Pancreas (tissue), 10 donors: ENCODE data around the gene MAP1LC3B. TPM values are rescaled to one million over a fixed set of nuclear protein-coding genes. Genes with fewer than 3 reads are reported as not detected.
A peak's percentile ranks its signal among the peaks of the same experiment; 100 is the strongest.

Experiments
- ATAC-seq, 4 donors: fragments of 200-7000 bp; cut with Tn5 transposase; one replicate each; pipeline versions ENCODE4 v1.8.0 to v1.9.1; 2020; ENCODE audit warnings: mild to moderate bottlenecking in 4 of 4, moderate library complexity in 4 of 4
- DNase-seq, 6 donors: peaks; one replicate each; pipeline ENCODE4 v3.0.0-alpha.2; 2020
- FAIRE-seq: peaks from 2 replicates; lab custom pipeline; 2012; peaks lifted over from hg19 to GRCh38; lab: Jason Lieb, UNC
- H3K27ac ChIP-seq, 4 donors: fragments of 200-600 bp; sonication (generic); 1 replicate in 3 of 4; 2 replicates in 1 of 4; pipeline versions ENCODE4 v1.5.0 to v1.8.0; 2020
- H3K27me3 ChIP-seq, 4 donors: fragments of 200-600 bp; one replicate each; pipeline ENCODE4 v1.8.0; 2021
- H3K36me3 ChIP-seq, 3 donors: fragments of 200-600 bp; sonication (generic) in 1 of 3; one replicate each; pipeline versions ENCODE4 v1.5.0 to v1.8.0; 2020 to 2021
- H3K4me1 ChIP-seq, 3 donors: fragments of 200-600 bp; one replicate each; pipeline ENCODE4 v1.8.0; 2021
- H3K4me3 ChIP-seq, 4 donors: fragments of 200-600 bp; sonication (generic) in 2 of 4; one replicate each; pipeline versions ENCODE4 v1.5.0 to v1.8.0; 2020 to 2021
- H3K9me3 ChIP-seq, 4 donors: fragments of 200-600 bp; one replicate each; pipeline ENCODE4 v1.8.0; 2021
- WGBS, 2 donors: extraction: QIAGEN DNeasy Blood & Tissue Kit; methylation state at CpG; one replicate each; pipeline ENCODE4 v1.1.7; 2013; 5-methylcytosine and 5-hydroxymethylcytosine counted together
- intact Hi-C, 3 donors: fragments of 100-400 bp; cut with DNase I; formaldehyde crosslinking; loops; one replicate each; pipeline versions ENCODE4 v1.11.1 to v1.14.2; 2022
- polyA plus RNA-seq, 2 donors: library from polyadenylated mRNA; stranded (reverse); fragments of 200-250 nt; gene quantifications; one replicate each; pipeline ENCODE4 v1.2.3, GENCODE V29; 2013
- total RNA-seq, 6 donors: library from RNA; stranded (reverse); fragmentation: NEBNext Ultra II Directional in 4 of 6; extraction: Animal tissue kit (Norgen Biotek cat#: 25700) in 4 of 6; gene quantifications; one replicate each; pipeline versions ENCODE4 v1.2.1 to v1.2.4, GENCODE V29; 2021 to 2023
- TF ChIP-seq, protein P1 (sequence below), 4 donors: fragments of 200-600 bp; sonication (generic) in 3 of 4; IDR thresholded peaks; one replicate each; pipeline versions ENCODE4 v1.5.0 to v1.8.0; 2021; ENCODE audit warnings: antibody characterized with exemption in 4 of 4
- donor health status: healthy with polysubstance abuse.
- donor health status: DM: no; HTN: no; CAD: no; lungs with moderate emphysema.
- donor health status: DM: no; HTN: no; CAD: no.
- donor health status: control.
- donor health status: control.
- donor health status: Bipolar disorder and iron deficiency.
- donor health status: DM: yes; HTN: yes; CAD: no.
- donor health status: DM: no; HTN: no; CAD: no.
- donor health status: DM: no; HTN: no; CAD: no.
- donor health status: DM: yes; HTN: yes; CAD: no.

MAP1LC3B gene
- total and polyA plus RNA-seq, 8 donors = 13.9 to 35.1 (median 21.7) TPM

DNA sequence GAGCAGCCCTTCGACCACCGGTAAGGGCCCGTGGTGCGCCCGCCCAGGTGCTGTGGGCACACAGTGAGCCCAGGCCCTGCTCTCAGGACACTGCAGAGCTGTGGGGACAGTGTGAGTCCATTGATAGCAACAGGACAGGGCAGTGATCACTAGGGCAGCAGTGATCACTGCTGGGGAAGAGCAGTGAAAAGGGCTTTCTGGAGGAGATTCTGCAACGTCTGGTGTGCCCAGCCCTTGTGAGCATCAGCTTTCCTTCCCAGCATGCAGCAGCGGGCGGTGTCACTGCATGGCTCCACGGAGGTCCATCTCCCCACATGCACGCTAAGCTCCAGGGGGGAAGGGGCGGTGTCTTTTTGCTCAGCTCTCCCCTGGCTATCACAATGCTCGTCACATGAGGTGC, 32.1 kb downstream of the MAP1LC3B start:
- no peak for ATAC-seq
- DNase-seq = no peak
- H3K4me3 ChIP-seq = no peak overlapping the region
- H3K36me3 ChIP-seq = peaks cover 0 to 21% (median 0%) of the 10 kb centered on the region in 3 donors
- no peak for FAIRE-seq
- no peak overlapping the region for H3K27ac ChIP-seq
- intact Hi-C loops = no loop called here
- no peaks in the 10 kb centered on the region for H3K4me1 ChIP-seq
- H3K9me3 ChIP-seq = no peaks in the 10 kb centered on the region
- 83 to 90% methylated on average over 12 of the region's 12 CpGs for WGBS, 2 donors
- TF ChIP-seq, protein P1, sequence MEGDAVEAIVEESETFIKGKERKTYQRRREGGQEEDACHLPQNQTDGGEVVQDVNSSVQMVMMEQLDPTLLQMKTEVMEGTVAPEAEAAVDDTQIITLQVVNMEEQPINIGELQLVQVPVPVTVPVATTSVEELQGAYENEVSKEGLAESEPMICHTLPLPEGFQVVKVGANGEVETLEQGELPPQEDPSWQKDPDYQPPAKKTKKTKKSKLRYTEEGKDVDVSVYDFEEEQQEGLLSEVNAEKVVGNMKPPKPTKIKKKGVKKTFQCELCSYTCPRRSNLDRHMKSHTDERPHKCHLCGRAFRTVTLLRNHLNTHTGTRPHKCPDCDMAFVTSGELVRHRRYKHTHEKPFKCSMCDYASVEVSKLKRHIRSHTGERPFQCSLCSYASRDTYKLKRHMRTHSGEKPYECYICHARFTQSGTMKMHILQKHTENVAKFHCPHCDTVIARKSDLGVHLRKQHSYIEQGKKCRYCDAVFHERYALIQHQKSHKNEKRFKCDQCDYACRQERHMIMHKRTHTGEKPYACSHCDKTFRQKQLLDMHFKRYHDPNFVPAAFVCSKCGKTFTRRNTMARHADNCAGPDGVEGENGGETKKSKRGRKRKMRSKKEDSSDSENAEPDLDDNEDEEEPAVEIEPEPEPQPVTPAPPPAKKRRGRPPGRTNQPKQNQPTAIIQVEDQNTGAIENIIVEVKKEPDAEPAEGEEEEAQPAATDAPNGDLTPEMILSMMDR (IDR thresholded peaks at IDR 0.05) = no peak
- no peaks in the 10 kb centered on the region for H3K27me3 ChIP-seq

DNA sequence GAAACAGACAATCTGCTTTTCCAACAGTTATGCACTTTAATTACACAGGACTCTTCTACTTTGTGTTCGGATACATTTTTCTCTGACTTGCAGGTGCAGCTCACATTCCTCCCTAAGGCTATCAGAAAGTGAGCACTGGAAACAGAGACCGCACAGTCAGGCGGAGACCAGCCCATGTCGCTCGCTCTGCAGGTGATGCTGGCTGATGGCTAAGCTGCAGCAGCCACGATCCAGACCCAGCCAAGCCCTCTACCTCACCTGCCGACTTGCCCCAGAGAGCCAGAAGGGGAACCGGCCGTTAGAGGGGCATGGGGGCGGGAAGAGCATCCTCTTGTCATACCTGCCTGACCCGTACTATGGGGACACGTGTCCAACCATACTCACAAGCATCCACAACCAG, 33.8 kb downstream of the MAP1LC3B start:
- no peak for FAIRE-seq
- intact Hi-C loops = no loop called here

DNA sequence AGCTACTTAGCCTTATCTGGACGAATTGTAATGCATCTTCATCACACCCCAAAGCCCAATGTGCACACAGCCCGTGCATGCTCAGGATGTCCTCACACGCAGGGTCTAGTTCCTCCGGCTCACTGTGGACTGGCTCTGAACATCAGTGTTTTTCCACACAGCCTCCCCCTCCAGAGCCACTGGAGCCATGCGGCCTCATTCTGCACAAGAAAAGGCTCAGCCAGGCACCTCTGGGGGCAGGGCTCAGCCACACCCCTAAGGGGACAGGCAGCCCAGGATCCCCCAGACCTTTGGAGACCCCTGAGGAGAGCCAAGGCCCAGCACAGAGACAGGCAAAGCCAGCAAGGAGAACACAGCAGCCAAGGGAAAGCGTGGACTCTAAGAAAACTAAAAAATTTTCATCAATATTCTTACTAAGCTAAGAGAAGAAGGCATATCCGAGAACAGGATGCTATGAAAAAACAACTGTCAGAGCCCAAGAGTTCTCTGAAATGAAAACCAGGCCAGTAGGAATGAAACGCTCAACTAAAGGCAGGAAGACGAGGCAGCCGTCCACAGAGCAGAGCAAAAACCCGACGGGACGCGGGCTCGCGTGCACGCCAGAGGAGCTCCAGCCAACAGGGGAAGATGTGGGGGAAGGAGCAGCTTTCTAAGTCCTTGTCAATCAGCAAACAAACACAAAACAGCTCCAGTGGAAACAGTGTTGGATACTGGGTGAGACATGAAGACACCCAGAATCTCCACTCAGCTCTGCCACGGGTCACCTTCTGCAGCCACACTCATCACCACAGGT, 34.5 kb downstream of the MAP1LC3B start:
- TF ChIP-seq, protein P1 (IDR thresholded peaks at IDR 0.05) = no peak
- no peak for ATAC-seq
- intact Hi-C loops = no loop called here
- FAIRE-seq = no peak
- H3K4me1 ChIP-seq = no peaks in the 10 kb centered on the region
- no peak overlapping the region for H3K27ac ChIP-seq
- H3K36me3 ChIP-seq = peaks cover 0 to 19% (median 0%) of the 10 kb centered on the region in 3 donors
- no peak for DNase-seq
- no peak overlapping the region for H3K4me3 ChIP-seq
- no peaks in the 10 kb centered on the region for H3K27me3 ChIP-seq
- WGBS, 2 donors = 82 to 86% methylated on average over 18 of the region's 18 CpGs
- H3K9me3 ChIP-seq = no peaks in the 10 kb centered on the region

More for the DNA sequence above, 33.8 kb downstream of the MAP1LC3B start:
- Histone ChIP-seq H3K36me3 (peaks cover 0 to 21% (median 0%) of the 10 kb centered on the region in 3 donors), H3K27me3 (no peaks in the 10 kb centered on the region), H3K9me3 (no peaks in the 10 kb centered on the region), H3K4me1 (no peaks in the 10 kb centered on the region), H3K4me3 (no peak overlapping the region), H3K27ac (no peak overlapping the region)
- DNase-seq (no peak), ATAC-seq (no peak)
- 91 to 94% methylated on average over 12 of the region's 12 CpGs for WGBS, 2 donors
- TF ChIP-seq, protein P1 (IDR thresholded peaks at IDR 0.05) = no peak

DNA sequence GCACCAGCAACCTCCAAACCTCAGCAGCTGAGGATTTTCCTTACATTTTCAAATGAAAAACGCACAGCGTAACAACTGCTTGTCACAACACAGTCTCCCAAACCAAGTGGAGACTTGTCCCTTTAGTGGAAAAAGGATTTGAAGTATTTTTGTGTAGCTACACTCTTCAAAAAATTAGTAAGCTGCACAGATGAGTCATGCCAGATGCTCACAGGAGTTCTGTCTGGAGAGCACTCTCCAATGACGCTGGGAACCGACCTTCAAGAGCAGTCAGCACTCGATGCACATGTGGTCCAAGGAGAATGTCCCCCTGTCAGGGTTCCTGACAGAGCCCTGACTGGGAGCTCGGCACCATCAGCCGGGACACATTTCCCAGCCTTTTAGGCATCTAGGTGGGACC, 39.8 kb downstream of the MAP1LC3B start:
- no peaks in the 10 kb centered on the region for H3K4me1 ChIP-seq

More for the DNA sequence above, 39.8 kb downstream of the MAP1LC3B start:
- H3K27me3 ChIP-seq = no peaks in the 10 kb centered on the region
- no peaks in the 10 kb centered on the region for H3K9me3 ChIP-seq
- WGBS, 2 donors = 78 to 88% methylated on average over 7 of the region's 7 CpGs
- no peak for DNase-seq
- ATAC-seq = peak in 2 of 4 donors; percentile 39 to 65
- intact Hi-C loops = no loop called here
- H3K4me3 ChIP-seq = no peak overlapping the region
- no peak overlapping the region for H3K27ac ChIP-seq
- peaks cover 0 to 9% (median 0%) of the 10 kb centered on the region in 3 donors for H3K36me3 ChIP-seq
- TF ChIP-seq, protein P1 (IDR thresholded peaks at IDR 0.05) = no peak
- FAIRE-seq = no peak
